Measurements from ENCODE around the gene NR5A1.

NR5A1 gene
- total RNA-seq, result 0 to 0.07 reads per million in 2 donors

DNA sequence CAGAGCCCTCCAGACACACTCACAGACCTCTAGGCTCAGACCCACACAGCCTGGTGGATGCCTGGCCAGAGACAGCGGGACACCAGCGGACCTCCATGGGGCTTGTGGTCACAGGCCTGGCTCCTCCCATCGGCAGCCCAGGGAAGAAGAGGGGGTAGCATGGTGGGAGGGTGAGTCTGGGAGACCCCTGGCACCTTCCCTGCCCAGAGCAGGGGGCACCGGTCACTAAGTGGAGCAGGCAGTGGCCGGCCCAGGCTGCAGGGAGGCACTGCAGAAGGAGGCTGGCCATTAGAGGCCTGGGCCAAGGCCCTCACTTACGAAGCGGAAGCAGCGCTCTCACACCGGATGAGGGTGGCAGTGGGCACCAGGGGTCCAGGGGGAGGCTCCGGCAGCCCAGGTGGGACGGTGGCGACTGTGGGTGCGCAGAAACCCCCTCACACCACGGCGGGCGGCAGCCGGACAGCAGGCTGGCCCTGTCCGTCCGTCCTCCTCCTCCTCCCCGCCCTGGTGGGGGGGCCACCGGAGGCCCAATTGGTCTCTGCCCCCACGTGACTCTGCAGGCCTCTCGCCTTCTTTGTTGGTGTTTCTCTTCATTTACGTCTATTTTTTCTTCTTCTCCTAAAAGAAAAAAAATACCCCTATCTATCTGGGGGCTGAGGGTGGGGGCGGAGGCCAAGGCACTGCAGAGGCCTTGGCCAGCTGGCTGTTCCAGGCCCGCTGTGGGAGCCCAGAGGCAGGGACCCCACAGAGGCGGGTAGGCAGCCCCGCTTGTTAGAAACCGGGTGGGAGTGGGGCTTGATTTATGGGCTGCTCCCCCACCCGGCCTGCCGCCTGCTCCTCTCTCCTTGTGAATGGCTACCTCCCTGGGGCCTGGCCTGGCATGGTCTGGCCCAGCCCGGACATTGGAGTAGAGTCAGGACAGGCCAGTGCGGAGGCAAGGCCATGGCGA is at the start of gene NR5A1:
Gene NR5A1, minus strand, starts transcription at position 469 of the 949 bp plus-strand sequence. CDS start 4,004 bp downstream, outside the sequence.
- no peak for DNase-seq

- no peak for DNase-seq
Observed at GRCh38 chr9:124555043-124555442, 47.8 kb upstream of the NR5A1 start.

GRCh38 chr9:124553738-124554137 is 46.5 kb upstream of the NR5A1 start:
- DNase-seq, result no peak

- no peak for DNase-seq
Observed at GRCh38 chr9:124552273-124552605, 45.0 kb upstream of the NR5A1 start.

GRCh38 chr9:124551472-124552272 is 44.5 kb upstream of the NR5A1 start:
- no peak for DNase-seq

GRCh38 chr9:124550072-124550471 is 42.9 kb upstream of the NR5A1 start:
- no peak for DNase-seq

- no peak for DNase-seq
Observed at GRCh38 chr9:124549016-124549415, 41.8 kb upstream of the NR5A1 start.

GRCh38 chr9:124544535-124544934 is 37.3 kb upstream of the NR5A1 start:
- DNase-seq, result no peak

DNA sequence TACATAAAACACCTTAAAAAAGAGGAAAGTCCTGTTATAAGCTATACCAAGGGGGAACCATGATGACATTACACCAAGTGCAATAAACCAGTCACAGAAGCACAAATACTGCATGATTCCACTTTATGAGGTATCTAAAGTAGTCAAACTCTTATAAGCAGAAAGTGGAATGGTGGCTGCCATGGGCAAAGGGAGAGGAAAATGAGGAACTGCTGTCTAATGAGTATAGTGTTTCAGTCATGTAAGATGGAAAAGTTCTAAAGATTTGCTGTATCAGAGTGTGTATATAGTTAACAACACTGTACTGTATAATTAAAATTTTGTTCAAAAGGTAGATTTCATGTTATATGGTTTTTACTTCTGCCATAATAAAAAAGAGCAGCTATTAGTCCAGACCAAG is 34.6 kb upstream of the NR5A1 start:
- no peak for DNase-seq

GRCh38 chr9:124537926-124538325 is 30.7 kb upstream of the NR5A1 start:
- DNase-seq, result no peak

DNA sequence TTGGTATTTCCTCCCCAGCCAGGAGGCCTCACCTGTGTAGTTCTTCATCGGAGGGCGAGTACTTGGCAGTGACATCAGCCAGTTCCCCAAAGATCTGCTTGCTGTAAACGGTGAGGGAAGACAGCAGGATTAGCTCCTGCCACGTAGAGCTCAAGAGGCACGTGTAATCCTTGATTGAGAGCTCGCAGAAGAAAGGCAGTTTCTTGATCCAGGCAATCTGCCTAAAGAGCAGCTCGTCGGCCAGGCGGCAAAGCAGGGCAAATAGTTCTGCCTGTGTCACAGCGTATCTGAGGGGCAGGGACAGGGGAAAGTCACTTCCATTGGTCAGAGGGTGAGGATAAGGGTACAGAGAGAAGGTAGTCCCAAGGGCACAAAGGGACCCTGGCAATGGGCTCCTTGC is 28.6 kb upstream of the NR5A1 start:
- DNase-seq, result no peak

DNA sequence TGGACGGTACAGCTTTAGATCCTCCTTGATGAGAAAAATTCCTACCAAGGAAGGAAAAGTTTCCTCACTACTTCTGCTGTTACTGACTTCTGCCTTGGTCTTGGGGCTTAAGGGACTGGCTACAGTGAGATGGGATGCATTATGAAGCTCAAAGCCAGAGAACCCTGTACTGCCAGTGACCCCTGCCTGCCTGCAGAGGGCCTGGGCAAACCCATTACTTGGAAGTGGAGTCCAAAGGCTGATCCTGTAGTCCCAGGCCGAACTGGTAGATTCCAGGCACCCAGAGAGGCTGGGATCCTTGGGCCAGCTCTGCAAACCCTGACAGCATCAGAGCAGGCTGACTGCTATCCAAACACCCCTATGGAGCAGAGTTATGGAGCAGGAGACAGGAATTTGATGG is 25.7 kb upstream of the NR5A1 start:
- DNase-seq, result no peak

DNA sequence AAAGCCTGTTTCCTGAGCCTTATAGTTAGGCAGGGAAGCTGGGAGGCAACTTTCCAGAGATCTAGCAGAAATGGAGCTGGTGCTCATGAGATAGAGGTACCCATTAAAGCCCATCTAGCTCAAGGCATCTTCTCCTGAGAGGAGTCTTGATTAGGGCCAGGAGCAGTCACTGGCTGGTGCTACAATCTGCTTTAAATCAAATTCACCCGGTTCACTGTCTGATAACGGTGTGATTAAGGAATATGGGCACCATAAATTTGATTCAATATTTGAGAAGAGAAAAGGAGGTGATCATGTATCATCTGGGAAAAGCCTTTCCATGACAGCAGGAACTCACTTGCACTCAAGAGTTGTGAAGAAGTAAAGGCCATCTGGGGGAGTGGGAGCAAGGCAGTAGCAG is 23.9 kb upstream of the NR5A1 start:
- DNase-seq, result no peak

GRCh38 chr9:124530246-124530645 is 23.0 kb upstream of the NR5A1 start:
- DNase-seq, result no peak

GRCh38 chr9:124527781-124528180 is 20.6 kb upstream of the NR5A1 start:
- no peak for DNase-seq

DNA sequence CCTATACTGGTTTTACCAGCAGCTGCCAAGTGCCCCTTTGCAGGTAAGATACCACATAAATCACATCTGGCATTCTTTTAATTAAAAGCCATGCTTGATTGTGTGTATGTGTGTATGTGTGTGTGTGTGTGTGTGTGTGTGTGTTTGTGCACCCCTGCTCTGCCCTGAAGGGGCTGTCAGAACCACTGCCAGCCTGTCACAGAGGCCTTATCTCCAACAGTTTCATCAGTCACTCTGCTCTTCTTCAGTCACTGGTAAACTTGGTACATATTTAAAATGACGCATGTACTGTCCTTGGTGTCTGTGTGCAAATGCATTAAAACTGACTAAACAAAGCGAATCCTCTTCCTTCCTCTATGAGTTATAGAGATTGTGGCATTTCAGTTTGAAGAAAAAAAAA is 19.0 kb upstream of the NR5A1 start:
- no peak for DNase-seq

GRCh38 chr9:124522121-124523098 is 15.2 kb upstream of the NR5A1 start:
- DNase-seq, result no peak

- no peak for DNase-seq
Observed at GRCh38 chr9:124521142-124521541, 13.9 kb upstream of the NR5A1 start.

DNA sequence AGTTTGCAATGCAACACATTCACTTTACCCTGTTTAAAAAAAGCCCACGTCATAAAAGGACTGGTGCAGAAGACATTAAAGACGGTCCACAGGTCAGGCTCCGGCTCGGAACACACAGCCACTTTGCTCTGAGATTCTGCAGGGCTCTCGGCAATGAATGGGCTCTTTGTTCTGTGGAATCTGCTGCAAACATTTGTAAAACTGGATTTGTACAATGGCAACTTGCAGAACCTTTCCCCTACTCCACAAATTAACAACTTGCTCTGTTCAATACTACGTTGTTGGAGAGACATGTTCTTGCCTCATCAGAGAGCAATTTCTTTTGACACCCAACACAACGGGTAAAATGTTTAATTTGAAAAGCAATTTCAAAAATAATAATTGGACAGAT is 13.0 kb upstream of the NR5A1 start:
- no peak for DNase-seq

DNA sequence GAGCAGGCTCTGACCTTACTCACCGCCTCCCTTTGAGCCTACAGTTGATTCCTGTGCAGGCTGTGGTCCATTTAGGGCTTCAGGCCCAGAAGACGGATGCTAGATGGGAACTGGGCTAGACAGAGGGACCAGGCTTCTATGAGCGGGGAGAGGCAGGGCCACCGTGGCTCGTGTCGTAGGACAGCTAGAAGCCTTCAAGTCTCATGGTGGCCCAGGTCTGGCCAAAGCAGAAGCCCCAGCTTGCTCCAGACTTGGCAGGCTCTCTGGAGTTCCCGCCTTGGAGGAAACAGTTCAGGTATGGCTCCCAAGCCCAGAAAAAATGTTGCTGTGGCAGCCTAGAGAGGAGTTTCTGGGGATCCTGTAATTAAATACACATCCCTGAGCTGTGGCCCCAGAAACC is 10.9 kb upstream of the NR5A1 start:
- DNase-seq, result no peak

DNA sequence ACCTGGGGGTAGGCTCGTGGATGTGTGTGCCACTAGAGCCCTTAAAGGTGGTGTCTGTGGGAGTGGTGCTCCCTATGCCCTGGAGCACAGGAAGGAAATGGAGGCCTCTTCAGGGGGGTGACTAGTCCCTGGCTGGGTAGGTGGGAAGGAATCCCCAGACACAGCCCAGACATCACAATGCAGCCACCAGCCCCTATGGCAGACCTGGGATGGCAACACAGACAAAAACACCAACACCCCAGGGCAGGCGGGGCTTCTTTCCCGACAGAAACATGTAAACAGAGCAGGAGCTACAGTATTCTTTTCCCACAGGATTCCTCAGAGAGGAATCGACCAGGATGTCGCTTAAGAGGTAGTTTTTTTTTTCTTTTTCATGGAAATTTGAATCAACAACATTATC is 10.4 kb upstream of the NR5A1 start:
- no peak for DNase-seq

- no peak for DNase-seq
Observed at GRCh38 chr9:124514874-124515273, 7.7 kb upstream of the NR5A1 start.

GRCh38 chr9:124514125-124514524 is 6.9 kb upstream of the NR5A1 start:
- DNase-seq, result no peak
